ENCODE measurements around the gene SDC1.

SDC1 gene

GRCh38 chr2:20177556-20178248 lies 47.2 kb downstream of the SDC1 start:
- TF ChIP-seq CTCF (IDR thresholded peaks at IDR 0.05; ENCODE audit: low read depth, low read length) = no peak
- DNase-seq = no peak
- H3K36me3 ChIP-seq = no peaks in the 10 kb centered on the region
- no peaks in the 10 kb centered on the region for H3K9me3 ChIP-seq
- no peaks in the 10 kb centered on the region for H3K4me1 ChIP-seq
- H3K4me3 ChIP-seq (ENCODE audit: low read depth, low read length) = no peak overlapping the region
- H3K27me3 ChIP-seq = no peaks in the 10 kb centered on the region

GRCh38 chr2:20176760-20177159 lies 48.2 kb downstream of the SDC1 start:
- no peaks in the 10 kb centered on the region for H3K9me3 ChIP-seq
- H3K27me3 ChIP-seq = no peaks in the 10 kb centered on the region
- no peak for DNase-seq
- H3K4me1 ChIP-seq = no peaks in the 10 kb centered on the region
- no peak for TF ChIP-seq CTCF (IDR thresholded peaks at IDR 0.05; ENCODE audit: low read depth, low read length)
- no peaks in the 10 kb centered on the region for H3K36me3 ChIP-seq
- no peak overlapping the region for H3K4me3 ChIP-seq (ENCODE audit: low read depth, low read length)

GRCh38 chr2:20175931-20176330 lies 49.0 kb downstream of the SDC1 start:
- no peak for DNase-seq
- no peak for TF ChIP-seq CTCF (IDR thresholded peaks at IDR 0.05; ENCODE audit: low read depth, low read length)
- Histone ChIP-seq H3K27me3 (no peaks in the 10 kb centered on the region), H3K4me3 (ENCODE audit: low read depth, low read length) (no peak overlapping the region), H3K36me3 (no peaks in the 10 kb centered on the region), H3K9me3 (no peaks in the 10 kb centered on the region), H3K4me1 (no peaks in the 10 kb centered on the region)

- DNase-seq = no peak
- no peaks in the 10 kb centered on the region for H3K27me3 ChIP-seq
- no peaks in the 10 kb centered on the region for H3K36me3 ChIP-seq
- TF ChIP-seq CTCF (IDR thresholded peaks at IDR 0.05; ENCODE audit: low read depth, low read length) = no peak
- H3K4me3 ChIP-seq (ENCODE audit: low read depth, low read length) = no peak overlapping the region
- H3K9me3 ChIP-seq = no peaks in the 10 kb centered on the region
- H3K4me1 ChIP-seq = no peaks in the 10 kb centered on the region
These were observed 49.7 kb downstream of the SDC1 start for GRCh38 chr2:20175267-20175666.

GRCh38 chr2:20174410-20174809 lies 50.5 kb downstream of the SDC1 start:
- H3K36me3 ChIP-seq = no peaks in the 10 kb centered on the region
- H3K9me3 ChIP-seq = no peaks in the 10 kb centered on the region
- H3K27me3 ChIP-seq = no peaks in the 10 kb centered on the region
- H3K4me1 ChIP-seq = no peaks in the 10 kb centered on the region
- no peak overlapping the region for H3K4me3 ChIP-seq (ENCODE audit: low read depth, low read length)
- no peak for TF ChIP-seq CTCF (IDR thresholded peaks at IDR 0.05; ENCODE audit: low read depth, low read length)
- DNase-seq = no peak

GRCh38 chr2:20173496-20174402 lies 51.2 kb downstream of the SDC1 start:
- Histone ChIP-seq H3K36me3 (no peaks in the 10 kb centered on the region), H3K4me1 (no peaks in the 10 kb centered on the region), H3K4me3 (ENCODE audit: low read depth, low read length) (no peak overlapping the region), H3K27me3 (no peaks in the 10 kb centered on the region), H3K9me3 (no peaks in the 10 kb centered on the region)
- no peak for DNase-seq
- TF ChIP-seq CTCF (IDR thresholded peaks at IDR 0.05; ENCODE audit: low read depth, low read length) = no peak
